Breast epithelium (tissue), 4 donors: ENCODE measurements around the gene GALNT6. TPM values are rescaled to one million over a fixed set of nuclear protein-coding genes. Genes with fewer than 3 reads are reported as not detected.

Experiments
- DNase-seq, 2 donors: peaks; one replicate each; pipeline ENCODE4 v3.0.0-alpha.2; 2019; ENCODE audit warnings: low spot score in 2 of 2
- H3K27ac ChIP-seq, 2 donors: fragments of 200-600 bp; sonication (generic) in 1 of 2; one replicate each; pipeline ENCODE4 v1.5.1; 2016 to 2019; ENCODE audit warnings: mild to moderate bottlenecking in 1 of 2
- H3K27me3 ChIP-seq, 2 donors: fragments of 200-600 bp; sonication (generic) in 1 of 2; one replicate each; pipeline versions ENCODE4 v1.5.1 to v1.6.0; 2017 to 2019; ENCODE audit warnings: control low read depth in 1 of 2, mild to moderate bottlenecking in 1 of 2
- H3K36me3 ChIP-seq: fragments of 200-600 bp; one replicate; pipeline ENCODE4 v1.5.1; 2019
- H3K4me1 ChIP-seq, 2 donors: fragments of 200-600 bp; sonication (generic); one replicate each; pipeline ENCODE4 v1.5.1; 2016 to 2019; ENCODE audit warnings: control low read depth in 1 of 2
- H3K4me3 ChIP-seq, 3 donors: fragments of 200-600 bp; sonication (generic); 1 replicate in 2 of 3; 2 replicates in 1 of 3; pipeline ENCODE4 v1.5.1; 2016 to 2019; ENCODE audit warnings: mild to moderate bottlenecking in 3 of 3, moderate library complexity in 2 of 3
- H3K9me3 ChIP-seq, 2 donors: fragments of 200-600 bp; sonication (generic) in 1 of 2; one replicate each; pipeline ENCODE4 v1.5.1; 2016 to 2019; ENCODE audit warnings: control low read depth in 1 of 2
- CTCF ChIP-seq, 3 donors: fragments of 450-650 bp; IDR thresholded peaks; one replicate each; pipeline ENCODE4 v1.5.1; 2016 to 2017; ENCODE audit warnings: antibody characterized with exemption in 3 of 3, mild to moderate bottlenecking in 3 of 3, moderate library complexity in 3 of 3
- POLR2A ChIP-seq: fragments of 450-650 bp; IDR thresholded peaks from one replicate; pipeline ENCODE4 v1.6.1; 2016; ENCODE audit warnings: antibody characterized with exemption, mild to moderate bottlenecking, moderate library complexity
- POLR2AphosphoS5 ChIP-seq, 3 donors: sonication (generic); formaldehyde crosslinking; IDR thresholded peaks; one replicate each; pipeline ENCODE4 v1.6.1; 2017; ENCODE audit warnings: antibody characterized with exemption in 3 of 3
- intact Hi-C: fragments of 100-400 bp; cut with DNase I; formaldehyde crosslinking; loops from one replicate; pipeline ENCODE4 v1.15.1; 2023; ENCODE audit warnings: low total_unique reads
- total RNA-seq, 3 donors: library from RNA; depleted of rRNA; stranded (reverse); fragments of >200 nt; gene quantifications; one replicate each; pipeline ENCODE4 v1.1.0, GENCODE V29; 2016

Gene GALNT6
- total RNA-seq, 3 donors from 2014 or later = 5.8 to 55.8 (median 48.2) TPM

DNA sequence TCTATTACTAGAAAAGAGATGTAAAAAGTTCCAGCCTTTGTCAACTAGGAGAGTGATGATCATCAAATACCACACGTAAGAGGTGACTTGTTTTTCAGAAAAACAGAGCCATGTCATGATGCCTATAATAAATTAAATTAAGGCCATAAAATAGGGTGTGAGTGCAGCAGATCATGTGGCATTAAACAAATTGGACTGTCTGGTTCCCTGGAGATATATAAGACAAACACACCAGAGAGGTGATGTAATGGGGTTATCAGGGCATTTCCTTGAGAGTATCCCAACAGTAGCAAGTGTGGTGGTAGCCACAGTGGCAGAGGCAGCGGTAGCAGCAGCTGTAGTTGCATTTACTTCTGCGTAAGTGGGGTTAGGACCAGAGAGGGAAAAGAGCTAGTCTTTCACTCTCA lies 14.6 kb upstream of the GALNT6 start:
- intact Hi-C loops = no loop called here
- Histone ChIP-seq H3K9me3 (no peaks in the 10 kb centered on the region), H3K4me1 (no peaks in the 10 kb centered on the region), H3K4me3 (no peak overlapping the region), H3K27ac (no peak overlapping the region), H3K36me3 (no peaks in the 10 kb centered on the region), H3K27me3 (no peaks in the 10 kb centered on the region)
- TF ChIP-seq POLR2AphosphoS5 (IDR thresholded peaks at IDR 0.05) (no peak), POLR2A (no peak), CTCF (IDR thresholded peaks at IDR 0.05) (no peak)
- no peak for DNase-seq

- no peaks in the 10 kb centered on the region for H3K36me3 ChIP-seq
- TF ChIP-seq CTCF (IDR thresholded peaks at IDR 0.05) (no peak), POLR2AphosphoS5 (IDR thresholded peaks at IDR 0.05) (no peak), POLR2A (no peak)
- no peak for DNase-seq
- intact Hi-C loops = no loop called here
- H3K9me3 ChIP-seq = no peaks in the 10 kb centered on the region
- H3K27ac ChIP-seq = no peak overlapping the region
- H3K4me1 ChIP-seq = no peaks in the 10 kb centered on the region
- H3K4me3 ChIP-seq = no peak overlapping the region
- H3K27me3 ChIP-seq = no peaks in the 10 kb centered on the region
Measured at GRCh38 chr12:51404627-51405026, 13.4 kb upstream of the GALNT6 start.

GRCh38 chr12:51403681-51404136 lies 12.5 kb upstream of the GALNT6 start:
- DNase-seq = no peak
- intact Hi-C loops = no loop called here
- no peaks in the 10 kb centered on the region for H3K36me3 ChIP-seq
- no peak overlapping the region for H3K27ac ChIP-seq
- H3K9me3 ChIP-seq = no peaks in the 10 kb centered on the region
- no peak overlapping the region for H3K4me3 ChIP-seq
- H3K27me3 ChIP-seq = no peaks in the 10 kb centered on the region
- H3K4me1 ChIP-seq = no peaks in the 10 kb centered on the region
- TF ChIP-seq CTCF (IDR thresholded peaks at IDR 0.05) (no peak), POLR2A (no peak), POLR2AphosphoS5 (IDR thresholded peaks at IDR 0.05) (no peak)

GRCh38 chr12:51403159-51403558 lies 12.0 kb upstream of the GALNT6 start:
- H3K4me3 ChIP-seq = no peak overlapping the region
- no peak overlapping the region for H3K27ac ChIP-seq
- no peaks in the 10 kb centered on the region for H3K27me3 ChIP-seq
- no peaks in the 10 kb centered on the region for H3K36me3 ChIP-seq
- intact Hi-C loops = no loop called here
- no peaks in the 10 kb centered on the region for H3K9me3 ChIP-seq
- no peak for TF ChIP-seq POLR2A
- no peak for TF ChIP-seq POLR2AphosphoS5 (IDR thresholded peaks at IDR 0.05)
- TF ChIP-seq CTCF (IDR thresholded peaks at IDR 0.05) = no peak
- no peak for DNase-seq
- no peaks in the 10 kb centered on the region for H3K4me1 ChIP-seq

DNA sequence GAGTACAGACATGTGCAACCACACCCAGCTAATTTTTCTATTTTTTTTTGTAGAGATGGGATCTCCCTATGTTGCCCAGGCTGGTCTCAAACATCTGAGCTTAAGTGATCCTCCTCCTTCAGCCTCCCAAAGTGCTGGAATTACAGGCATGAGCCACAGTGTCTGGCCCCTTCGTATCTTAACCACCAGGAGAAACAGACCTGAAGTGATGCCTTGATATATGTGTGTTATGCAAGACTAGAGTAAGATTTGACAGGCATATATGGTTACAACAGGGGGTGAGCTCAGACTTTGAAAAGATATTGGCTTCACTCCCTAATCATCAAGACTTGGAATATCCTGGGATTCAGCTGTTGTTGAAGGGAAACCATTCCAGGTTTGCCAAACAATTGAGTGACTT lies 10.7 kb upstream of the GALNT6 start:
- Histone ChIP-seq H3K27me3 (no peaks in the 10 kb centered on the region), H3K4me1 (no peaks in the 10 kb centered on the region), H3K27ac (no peak overlapping the region), H3K9me3 (no peaks in the 10 kb centered on the region), H3K4me3 (no peak overlapping the region), H3K36me3 (no peaks in the 10 kb centered on the region)
- intact Hi-C loops = no loop called here
- TF ChIP-seq POLR2A (no peak), CTCF (IDR thresholded peaks at IDR 0.05) (no peak), POLR2AphosphoS5 (IDR thresholded peaks at IDR 0.05) (no peak)
- DNase-seq = no peak
